Renal cortical epithelial cell (primary cell): Measurements from ENCODE around the gene LGMN. TPM values are rescaled to one million over a fixed set of nuclear protein-coding genes. Genes with fewer than 3 reads are reported as not detected.

ENCODE experiments used
- DNase-seq: peaks from one replicate; pipeline ENCODE4 v3.0.0-alpha.2; 2011; ENCODE audit warnings: low read depth
- total RNA-seq: library from RNA; depleted of rRNA; stranded (reverse); fragments of >200 nt; gene quantifications from 2 replicates; pipeline ENCODE4 v1.2.3, GENCODE V29; 2014

LGMN gene
- total RNA-seq, 1 donor from 2014 or later: 88.1 TPM

GRCh38 chr14:92726135-92726932 lies 22.1 kb downstream of the LGMN start:
- DNase-seq: peak; percentile 93

GRCh38 chr14:92724516-92725340 lies 23.7 kb downstream of the LGMN start:
- no peak for DNase-seq

GRCh38 chr14:92719890-92720323 lies 28.5 kb downstream of the LGMN start:
- no peak for DNase-seq

- DNase-seq: no peak
Observed at GRCh38 chr14:92719421-92719820, 29.0 kb downstream of the LGMN start.

GRCh38 chr14:92718664-92719063 lies 29.8 kb downstream of the LGMN start:
- DNase-seq: no peak

- DNase-seq: no peak
Observed at GRCh38 chr14:92717571-92718042, 30.8 kb downstream of the LGMN start.

GRCh38 chr14:92716131-92716530 lies 32.3 kb downstream of the LGMN start:
- DNase-seq: no peak

GRCh38 chr14:92714739-92715307 lies 33.6 kb downstream of the LGMN start:
- peak; percentile 46 for DNase-seq

- no peak for DNase-seq
Observed at GRCh38 chr14:92712654-92713051, 35.8 kb downstream of the LGMN start.

- DNase-seq: no peak
Observed at GRCh38 chr14:92711976-92712653, 36.3 kb downstream of the LGMN start.

GRCh38 chr14:92710001-92710341 lies 38.5 kb downstream of the LGMN start:
- DNase-seq: no peak

- no peak for DNase-seq
Observed at GRCh38 chr14:92709340-92710000, 39.0 kb downstream of the LGMN start.

GRCh38 chr14:92706386-92706785 lies 42.0 kb downstream of the LGMN start:
- no peak for DNase-seq

- DNase-seq: no peak
Observed at GRCh38 chr14:92704821-92705220, 43.6 kb downstream of the LGMN start.

- no peak for DNase-seq
Observed at GRCh38 chr14:92704036-92704804, 44.2 kb downstream of the LGMN start.

- DNase-seq: no peak
Observed at GRCh38 chr14:92703516-92703915, 44.9 kb downstream of the LGMN start.

- DNase-seq: peak; percentile 36
Observed at GRCh38 chr14:92702441-92702918, 45.9 kb downstream of the LGMN start.

- DNase-seq: no peak
Observed at GRCh38 chr14:92701826-92702225, 46.6 kb downstream of the LGMN start.

- no peak for DNase-seq
Observed at GRCh38 chr14:92698393-92698792, 50.0 kb downstream of the LGMN start.

GRCh38 chr14:92696366-92696765 lies 52.1 kb downstream of the LGMN start:
- no peak for DNase-seq

GRCh38 chr14:92695562-92695961 lies 52.9 kb downstream of the LGMN start:
- no peak for DNase-seq
